Left ventricle myocardium superior (tissue), 1 donor: ENCODE measurements around the gene INKA2. TPM values are rescaled to one million over a fixed set of nuclear protein-coding genes. Genes with fewer than 3 reads are reported as not detected.

Experiments used
- ATAC-seq: fragments of 200-7000 bp; cut with Tn5 transposase; one replicate; pipeline ENCODE4 v1.9.1; 2020; ENCODE audit warnings: mild to moderate bottlenecking, moderate library complexity
- DNase-seq: peaks from one replicate; pipeline ENCODE4 v3.0.0-alpha.2; 2020
- intact Hi-C: fragments of 100-400 bp; cut with micrococcal nuclease; formaldehyde crosslinking; loops from one replicate; pipeline ENCODE4 v1.11.0; 2022
- long read RNA-seq: library from polyadenylated mRNA; unstranded; transcript quantifications from one replicate; pipeline ENCODE4 v2.0.0, GENCODE V29; 2021
- total RNA-seq: library from RNA; stranded (reverse); fragmentation: NEBNext Ultra II Directional; extraction: Animal tissue kit (Norgen Biotek cat#: 25700); gene quantifications from one replicate; pipeline ENCODE4 v1.2.1, GENCODE V29; 2021
- donor health status: DM: no; HTN: yes; CAD: no; lungs with severe emphysema.

INKA2 gene
- 23.1 TPM for total RNA-seq
- long read RNA-seq, full-length matches to known transcripts: 25 of 26 reads
- long read RNA-seq, partial matches to known transcripts: 0 of 26 reads
- long read RNA-seq, other reads (novel, unspliced or antisense): 1 of 26 reads

DNA sequence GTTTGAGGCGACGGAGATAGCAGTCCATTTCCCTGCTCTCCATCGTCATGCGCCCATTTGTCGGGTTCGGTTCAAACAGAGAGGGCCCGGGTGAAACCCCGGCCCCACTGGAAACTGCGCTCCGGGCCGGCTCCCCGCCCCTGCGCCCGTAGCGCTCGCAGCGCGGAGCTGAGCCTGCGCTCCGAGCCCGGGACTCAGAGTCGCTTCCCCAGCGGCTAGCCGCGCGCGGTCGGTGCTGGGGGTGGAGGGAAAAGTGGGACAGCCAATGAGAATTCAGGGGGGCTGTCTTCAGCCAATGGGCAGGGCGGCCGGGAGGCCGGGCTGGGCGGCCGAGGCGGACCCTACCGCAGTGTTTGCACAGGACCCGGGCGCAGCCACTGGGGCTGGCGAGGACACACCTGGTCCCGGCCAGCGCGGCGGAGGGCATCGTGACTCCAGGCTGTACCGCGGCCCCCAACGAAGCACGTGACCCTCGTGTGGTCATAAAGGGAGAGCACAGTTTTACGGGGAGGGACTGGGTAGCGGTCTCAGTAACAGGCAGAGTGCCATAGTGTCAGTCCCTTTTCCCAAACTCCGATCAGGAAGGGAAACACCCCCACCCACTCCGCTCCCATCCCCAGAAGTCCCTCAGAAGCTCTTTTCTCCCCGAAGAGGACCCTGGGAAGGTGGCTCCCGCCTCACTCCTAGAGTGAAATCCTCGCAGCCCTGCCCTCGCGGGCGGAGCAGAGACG is at the start of gene INKA2:
Gene INKA2 (minus strand): TSS at position 202 of the 731 bp plus-strand sequence. CDS start 153 bp downstream, at position 49.
- DNase-seq (peak; percentile 95), ATAC-seq (peak; percentile 86)
- intact Hi-C loops: no loop called here

DNA sequence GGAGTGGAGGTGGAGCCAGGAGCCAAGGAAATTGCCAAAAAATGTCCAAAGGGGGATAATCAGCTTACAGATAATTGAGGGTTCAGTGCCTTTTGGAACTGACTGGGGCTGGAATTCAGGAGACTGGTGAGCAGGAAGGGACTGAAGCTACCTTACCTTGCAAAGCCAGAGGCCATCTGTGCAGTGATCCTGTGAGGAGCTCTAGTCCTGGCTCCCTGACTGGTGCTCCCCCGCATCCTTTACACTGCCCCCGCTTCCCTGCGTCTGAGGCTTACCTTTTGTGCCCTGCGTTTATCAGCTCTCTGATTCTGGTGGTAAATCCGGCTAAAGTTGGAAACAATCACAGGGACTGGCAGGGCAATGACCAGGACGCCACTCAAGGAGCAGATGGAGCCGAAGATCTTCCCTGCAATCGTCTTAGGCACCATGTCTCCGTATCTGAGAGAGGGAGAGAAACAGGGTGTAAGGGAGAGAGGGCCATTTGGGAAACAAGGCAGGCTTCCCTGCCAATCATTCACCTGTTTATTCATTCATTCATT is 47.5 kb upstream of the INKA2 start:
- DNase-seq (no peak), ATAC-seq (no peak)
- intact Hi-C loops: no loop called here

DNA sequence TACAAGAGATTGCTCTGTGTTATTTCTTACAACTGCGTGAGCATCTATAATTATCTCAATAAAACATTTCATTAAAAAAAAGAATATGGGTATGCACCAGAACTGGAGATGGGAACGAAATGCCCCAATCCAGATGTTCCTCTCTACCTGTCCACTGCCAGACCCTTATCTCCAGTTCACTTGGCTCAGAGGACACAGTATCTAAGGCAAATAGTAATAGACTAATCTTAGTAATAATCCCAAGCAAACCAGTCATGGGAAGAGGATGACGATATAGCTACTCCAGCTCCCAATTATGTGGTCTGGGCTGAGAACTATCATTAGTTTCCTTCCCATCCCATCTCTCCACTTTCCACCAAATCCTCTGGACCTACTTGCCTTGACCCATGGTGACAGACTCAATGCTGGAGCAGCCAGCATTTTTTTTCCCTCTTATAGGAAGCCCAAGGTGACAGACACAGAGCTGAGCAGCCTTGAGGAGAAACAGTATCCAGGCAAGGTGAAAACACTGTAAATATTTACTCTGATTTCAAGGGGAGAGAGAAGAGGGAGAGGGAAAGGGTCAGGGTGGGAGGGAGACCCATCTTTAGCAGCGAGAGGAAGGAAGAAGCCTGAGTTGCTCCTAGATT is 45.2 kb upstream of the INKA2 start:
- intact Hi-C loops: no loop called here
- no peak for ATAC-seq
- DNase-seq: no peak

DNA sequence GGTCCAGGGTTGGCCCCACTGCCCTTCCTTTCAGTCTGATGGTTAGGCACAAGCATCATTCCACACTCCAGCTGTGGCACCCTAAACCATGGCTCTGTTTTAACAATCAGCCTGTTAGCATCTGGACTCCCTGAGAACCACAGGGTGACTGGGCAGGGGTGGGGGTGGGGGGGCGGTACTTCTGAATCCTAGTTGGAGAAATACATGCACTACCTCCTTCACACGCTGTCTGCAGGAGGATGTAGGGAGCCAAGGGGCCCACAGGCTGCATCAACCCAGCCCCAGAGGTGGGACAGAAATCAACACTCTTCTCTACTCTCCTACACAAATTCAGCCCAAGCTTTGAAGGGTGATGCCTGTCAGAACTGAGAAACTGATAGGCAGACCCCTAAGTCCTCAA is 40.4 kb upstream of the INKA2 start:
- intact Hi-C loops: no loop called here

DNA sequence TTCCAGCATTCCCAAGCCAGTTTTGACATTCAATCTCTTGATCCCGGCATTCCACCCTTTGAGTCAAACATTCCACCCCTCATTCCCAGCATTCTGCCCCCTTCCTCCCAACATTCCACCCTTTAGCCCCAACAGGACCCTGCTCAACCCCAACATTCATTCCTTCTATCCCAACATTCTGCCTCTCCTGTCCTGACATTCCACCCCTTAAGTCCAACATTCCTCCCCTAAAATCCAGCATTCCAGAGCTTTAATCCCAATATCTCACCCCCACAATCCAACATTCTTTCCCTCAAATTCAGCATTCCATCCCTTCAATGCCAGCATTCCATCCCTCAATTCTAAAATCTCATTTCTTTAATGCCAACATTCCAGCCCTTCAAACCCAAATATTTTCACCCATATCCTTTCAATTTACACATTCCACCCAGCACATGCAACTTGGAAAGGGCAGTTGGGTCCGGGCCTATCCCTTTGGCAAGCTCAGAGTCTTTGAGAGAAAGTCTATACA is 39.4 kb upstream of the INKA2 start:
- intact Hi-C loops: no loop called here
- DNase-seq: no peak
- ATAC-seq: no peak

More for the DNA sequence above, 40.4 kb upstream of the INKA2 start:
- ATAC-seq: no peak
- no peak for DNase-seq

DNA sequence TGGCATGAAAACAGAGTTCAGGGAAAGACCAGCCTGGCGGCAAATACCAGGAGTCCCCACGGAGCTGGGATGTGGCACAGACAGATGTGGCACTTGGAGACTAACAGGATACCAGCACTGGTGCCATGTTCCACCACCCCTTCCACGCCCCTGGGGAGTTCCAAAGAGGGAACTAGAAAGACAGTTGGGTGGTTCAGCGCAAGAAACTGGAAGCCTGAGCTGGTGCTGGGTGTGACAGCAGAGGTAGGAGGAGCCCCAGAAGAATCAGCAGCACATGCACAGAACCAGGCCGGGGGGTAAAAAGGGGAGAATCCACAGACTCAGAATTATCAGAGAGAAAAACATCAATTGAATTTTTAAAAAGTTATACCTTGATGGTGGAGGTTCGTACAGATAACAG is 38.9 kb upstream of the INKA2 start:
- DNase-seq (no peak), ATAC-seq (no peak)

DNA sequence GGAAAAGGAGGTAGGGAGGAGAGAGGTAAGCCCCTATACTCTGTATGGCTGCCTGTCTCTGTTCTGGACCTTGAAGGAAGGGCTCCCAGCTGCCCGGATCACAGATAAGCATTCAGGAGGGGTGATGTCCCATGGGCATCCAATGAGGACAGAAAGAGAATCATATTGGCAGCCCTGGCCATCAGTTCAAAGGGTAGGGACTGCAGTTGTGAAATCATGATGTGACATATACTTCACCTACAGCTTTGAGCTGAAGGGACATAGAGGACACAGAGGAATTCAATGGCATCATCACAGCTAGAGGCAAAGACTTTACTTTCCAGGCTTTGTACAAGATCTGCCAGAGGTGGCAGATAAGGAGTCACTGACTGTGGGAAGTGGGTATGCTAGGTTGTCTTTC is 38.1 kb upstream of the INKA2 start:
- intact Hi-C loops: no loop called here

More for the DNA sequence above, 38.9 kb upstream of the INKA2 start:
- intact Hi-C loops: no loop called here

DNA sequence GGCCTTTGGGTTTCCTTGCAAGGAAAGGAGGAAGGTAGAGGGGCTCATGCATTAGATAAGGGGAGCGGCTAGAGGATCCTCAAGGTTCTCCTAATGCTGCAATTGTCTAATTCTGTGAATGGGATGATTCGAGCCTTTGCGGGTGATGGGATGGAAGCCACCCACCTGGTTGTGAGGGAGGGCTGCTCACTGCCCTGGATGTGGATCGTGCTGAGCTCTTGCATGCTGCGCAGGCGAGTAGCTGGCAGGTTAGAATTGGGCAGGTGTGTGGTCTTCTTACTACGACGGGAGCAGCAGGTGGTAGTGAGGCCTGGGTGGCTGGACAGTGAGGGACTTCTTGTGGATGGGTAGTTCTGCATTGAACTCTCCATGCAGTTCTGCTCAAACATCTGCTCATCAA is 37.7 kb upstream of the INKA2 start:
- ATAC-seq: no peak
- intact Hi-C loops: no loop called here

More for the DNA sequence above, 38.1 kb upstream of the INKA2 start:
- ATAC-seq: no peak
- no peak for DNase-seq

DNA sequence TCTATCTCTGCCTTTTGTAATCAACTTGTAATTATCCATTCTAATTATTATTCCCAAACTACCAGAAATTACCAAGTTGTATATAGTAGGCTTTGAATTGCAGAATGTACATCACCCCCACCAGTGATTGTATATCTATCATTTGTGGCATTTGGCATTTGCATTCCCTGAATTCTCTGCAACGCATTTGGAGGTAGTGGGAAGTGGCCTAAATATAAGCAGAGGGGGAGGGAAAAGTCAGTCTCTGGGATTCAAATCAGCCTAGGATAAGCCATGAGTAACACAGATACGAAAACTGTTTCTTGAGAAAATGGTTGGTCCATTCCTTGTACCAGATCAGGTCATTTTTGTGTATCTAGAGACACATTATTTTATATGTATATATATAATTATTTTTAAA is 37.2 kb upstream of the INKA2 start:
- DNase-seq: no peak
- intact Hi-C loops: no loop called here
- ATAC-seq: no peak

More for the DNA sequence above, 37.7 kb upstream of the INKA2 start:
- no peak for DNase-seq

DNA sequence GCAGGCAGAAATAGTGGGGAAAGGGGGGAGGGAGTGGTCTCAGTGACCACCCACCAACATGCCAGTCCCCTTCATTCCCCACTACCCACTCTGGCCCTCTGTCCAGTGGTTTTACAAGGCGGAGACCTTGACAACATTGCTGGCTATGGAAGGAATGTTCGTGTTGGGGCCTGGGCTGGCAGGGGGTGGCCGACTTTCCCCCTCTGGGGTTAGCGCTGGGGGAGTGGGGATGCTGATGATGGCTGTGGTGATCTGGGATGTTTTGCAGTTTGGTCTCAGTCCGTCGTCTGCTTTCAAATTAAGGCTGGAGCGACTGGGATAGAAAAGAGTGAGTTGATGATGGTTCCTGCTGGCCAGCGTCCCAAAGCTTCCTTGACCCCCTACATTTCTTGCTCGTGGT is 36.8 kb upstream of the INKA2 start:
- intact Hi-C loops: no loop called here
- ATAC-seq (no peak), DNase-seq (no peak)

DNA sequence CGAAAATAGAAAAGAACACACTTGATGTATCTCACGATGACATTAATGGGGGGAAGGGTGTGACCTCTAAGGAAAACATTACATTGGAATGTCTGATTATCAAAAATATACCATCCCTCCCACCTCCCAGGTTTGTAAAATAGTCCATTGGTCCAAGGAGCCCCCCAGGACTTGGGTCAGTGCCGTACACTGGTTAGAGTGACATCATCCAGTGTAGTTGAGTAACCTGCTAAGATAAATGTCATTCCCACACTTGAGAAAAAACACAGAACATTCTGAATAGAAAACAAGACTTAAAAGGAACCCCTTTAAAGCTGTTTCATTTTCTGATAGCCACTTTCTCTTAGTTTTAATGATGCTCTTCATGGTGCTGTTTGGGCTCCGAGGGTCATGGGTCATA is 31.7 kb upstream of the INKA2 start:
- no peak for ATAC-seq
- DNase-seq: no peak
- intact Hi-C loops: no loop called here

DNA sequence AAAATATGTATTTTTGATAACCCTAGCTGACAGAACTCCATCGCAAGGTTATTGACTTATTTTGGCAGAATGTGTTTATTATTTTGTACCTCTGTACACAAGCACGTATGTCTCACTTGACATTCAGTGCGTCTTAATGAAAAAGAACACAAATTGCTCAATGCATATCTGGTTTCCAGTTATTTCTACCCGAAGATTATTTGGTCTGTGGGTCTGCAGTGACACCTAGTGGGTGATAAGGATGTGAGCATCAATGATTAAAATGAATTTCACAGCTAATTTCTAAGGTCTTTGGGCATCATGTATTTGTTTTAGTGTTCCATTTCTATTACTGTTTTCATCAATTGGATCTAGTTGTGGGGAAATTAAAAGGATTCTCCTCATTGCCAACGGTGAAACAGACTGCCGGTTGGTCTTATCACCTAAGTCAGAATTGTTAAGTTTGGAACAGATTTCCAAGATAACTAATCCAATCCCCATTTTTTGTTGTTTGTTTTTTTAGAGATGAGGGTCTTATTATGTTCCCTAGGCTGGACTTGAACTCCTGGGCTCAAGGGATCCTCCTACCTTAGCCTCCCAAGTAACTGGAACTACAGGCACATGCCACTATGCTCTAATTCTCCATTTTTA is 30.4 kb upstream of the INKA2 start:
- ATAC-seq (peak; percentile 60), DNase-seq (no peak)
- intact Hi-C loops: loop anchor here (10.0 kb wide), 1 partner anchor 285 kb away; no protein-coding TSS in a partner anchor

DNA sequence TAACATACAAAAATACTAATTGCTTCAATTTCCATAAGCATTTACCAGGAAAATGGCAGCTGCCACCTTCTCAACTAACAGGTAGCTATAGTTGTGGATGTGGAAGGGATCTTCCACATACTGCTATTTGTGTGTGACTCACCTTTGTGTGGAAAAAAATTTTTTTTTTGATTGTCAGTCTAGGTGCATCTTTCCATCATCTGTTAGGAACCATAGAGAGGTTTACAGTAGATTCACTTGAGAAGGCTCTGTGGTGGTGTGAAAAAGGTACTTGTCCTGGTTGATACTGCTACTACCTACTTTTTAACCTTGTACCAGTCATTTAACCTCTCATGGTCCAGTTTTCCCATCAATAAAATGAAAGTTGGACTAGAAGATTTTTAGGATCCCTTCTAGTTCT is 29.4 kb upstream of the INKA2 start:
- no peak for ATAC-seq
- intact Hi-C loops: loop anchor here (10.0 kb wide), 1 partner anchor 284 kb away; no protein-coding TSS in a partner anchor
- DNase-seq: no peak

DNA sequence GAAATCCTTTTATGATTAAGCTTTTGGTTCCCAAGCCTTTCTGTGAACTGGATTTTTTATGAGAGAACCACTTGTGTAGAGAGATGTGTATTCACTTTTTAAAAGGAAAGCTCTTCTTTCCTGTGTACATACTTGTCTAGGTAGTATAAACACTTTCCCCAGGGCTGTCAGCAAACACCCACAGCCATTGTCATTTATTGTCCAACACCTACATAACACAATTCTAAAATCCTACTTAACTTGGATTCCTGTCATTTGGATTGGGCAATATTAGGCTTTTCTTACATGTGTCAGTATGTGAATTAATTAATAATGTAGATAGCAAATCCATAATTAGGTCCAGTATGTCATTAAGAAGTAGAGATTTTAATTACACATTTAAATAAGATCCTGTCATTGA is 28.8 kb upstream of the INKA2 start:
- intact Hi-C loops: loop anchor here (10.0 kb wide), 1 partner anchor 283 kb away; no protein-coding TSS in a partner anchor
- DNase-seq (no peak), ATAC-seq (no peak)

DNA sequence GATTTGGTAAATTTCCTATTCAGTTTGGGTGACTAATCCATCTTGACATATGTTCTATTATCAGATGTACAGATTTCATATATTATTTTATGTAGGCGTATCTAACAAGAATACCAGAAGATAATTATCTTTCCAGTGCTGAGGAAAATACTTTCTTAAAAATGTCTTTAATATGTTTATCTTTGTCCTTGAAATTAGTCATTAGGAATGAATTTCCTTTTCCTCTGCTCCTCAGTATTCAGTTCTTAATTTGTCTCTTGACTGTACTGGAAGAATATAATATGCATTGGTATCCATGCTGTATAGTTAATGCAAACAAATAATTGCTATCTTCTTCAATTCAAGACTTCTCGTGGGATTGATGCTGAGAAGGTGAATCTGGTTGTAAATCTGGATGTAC is 23.1 kb upstream of the INKA2 start:
- DNase-seq (no peak), ATAC-seq (no peak)
- intact Hi-C loops: loop anchor here (10.0 kb wide), 1 partner anchor 278 kb away; no protein-coding TSS in a partner anchor

DNA sequence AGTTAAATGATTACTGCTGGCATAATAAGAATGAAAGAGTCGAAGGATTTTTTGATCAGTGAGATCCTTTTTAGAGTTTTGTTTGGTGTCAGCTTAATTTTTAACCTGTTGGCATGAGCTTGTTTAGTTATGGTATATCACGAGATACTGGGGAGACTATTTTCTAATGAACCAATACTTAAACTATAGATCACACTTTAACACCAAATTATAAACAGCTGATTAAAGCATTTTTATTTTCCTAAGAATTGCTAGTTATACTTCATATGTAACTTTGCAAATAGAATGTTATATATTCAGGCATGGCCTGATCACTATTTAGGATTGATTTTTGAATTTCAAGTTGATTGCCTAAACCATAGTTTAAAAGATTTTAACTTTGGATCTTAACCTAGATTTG is 22.5 kb upstream of the INKA2 start:
- intact Hi-C loops: loop anchor here (10.0 kb wide), 1 partner anchor 277 kb away; no protein-coding TSS in a partner anchor
- ATAC-seq: no peak
- no peak for DNase-seq

DNA sequence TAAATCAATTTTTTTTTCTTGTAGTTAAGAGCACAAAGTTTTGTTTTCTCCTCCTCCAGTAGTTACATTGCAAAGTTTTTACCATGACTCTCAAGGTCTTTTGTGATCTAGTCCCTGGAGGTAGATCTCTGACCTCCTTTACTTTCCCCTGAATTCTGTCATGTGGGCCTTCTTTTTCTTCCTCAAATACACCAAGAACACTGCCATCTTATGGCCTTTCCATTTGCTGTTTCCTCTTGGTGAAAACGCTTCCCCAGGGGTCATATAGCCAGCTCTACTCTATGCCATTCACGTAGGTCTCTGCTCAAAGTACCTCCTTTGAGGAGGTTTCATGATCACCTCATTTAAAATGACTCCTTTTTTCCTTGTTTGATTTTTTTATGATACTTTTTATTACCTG is 19.2 kb upstream of the INKA2 start:
- intact Hi-C loops: no loop called here
- DNase-seq: no peak
- ATAC-seq: no peak

DNA sequence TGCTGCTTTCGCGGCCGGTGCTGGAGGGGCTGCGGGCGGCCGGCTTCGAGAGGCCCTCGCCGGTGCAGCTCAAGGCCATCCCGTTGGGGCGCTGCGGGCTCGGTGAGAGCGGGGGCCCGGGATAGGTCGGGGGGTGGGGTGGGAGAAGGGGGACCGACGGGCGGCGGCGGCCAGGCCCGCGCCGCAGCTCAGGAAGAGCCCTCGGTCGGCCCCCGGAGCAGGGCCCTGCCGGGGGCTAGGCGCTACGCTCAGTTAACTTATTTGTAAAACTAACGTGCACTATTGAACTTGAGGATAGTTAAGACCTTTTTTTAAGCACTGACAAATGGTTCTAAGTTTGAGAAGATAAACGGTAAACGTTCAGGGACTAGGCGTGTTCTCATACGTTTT is 16.9 kb upstream of the INKA2 start:
- DNase-seq: no peak
- ATAC-seq: peak; percentile 43
- intact Hi-C loops: no loop called here

DNA sequence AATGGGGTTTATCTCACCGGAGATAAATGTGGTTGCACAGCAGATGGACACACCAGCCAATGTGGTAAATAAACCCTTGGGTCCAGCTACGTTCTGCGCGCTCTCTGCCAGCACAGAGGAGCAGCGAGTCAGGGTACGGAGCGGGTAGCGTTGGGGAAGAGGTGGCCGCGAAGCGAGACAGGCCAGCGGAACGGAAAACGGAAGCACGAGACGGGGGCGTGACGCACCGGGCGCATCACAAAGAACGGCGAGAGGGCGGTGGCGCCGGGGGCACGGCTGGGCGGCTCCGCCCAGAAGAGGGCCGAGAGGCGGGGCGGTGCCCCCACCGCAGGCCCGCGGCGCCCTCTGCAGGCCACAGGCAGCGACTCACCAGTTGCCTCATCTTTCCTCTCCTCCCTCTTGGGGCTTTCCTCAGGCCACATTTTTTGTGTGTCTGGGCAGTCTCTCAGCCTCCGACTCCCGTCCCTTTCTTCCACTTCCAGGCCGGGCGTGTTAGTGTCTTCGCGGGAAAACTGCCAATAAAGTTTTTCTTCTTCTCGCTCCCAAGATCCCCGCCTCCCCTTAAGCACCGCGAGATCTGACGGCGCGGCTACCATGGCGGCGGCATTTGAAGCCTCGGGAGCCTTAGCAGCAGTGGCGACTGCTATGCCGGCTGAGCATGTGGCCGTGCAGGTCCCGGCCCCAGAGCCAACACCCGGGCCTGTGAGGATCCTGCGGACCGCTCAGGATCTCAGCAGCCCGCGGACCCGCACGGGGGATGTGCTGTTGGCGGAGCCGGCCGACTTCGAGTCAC is 16.3 kb upstream of the INKA2 start, which contains the start of gene DDX20:
Gene DDX20 (plus strand): TSS at position 571 of the 793 bp plus-strand sequence. CDS start 24 bp downstream, at position 595.
- ATAC-seq (peak; percentile 98), DNase-seq (peak; percentile 95)
- intact Hi-C loops: no loop called here
